NCI-H460 (cell line): Measurements from ENCODE around the gene EPHB2. TPM values are rescaled to one million over a fixed set of nuclear protein-coding genes. Genes with fewer than 3 reads are reported as not detected.
"Not testable (repeated sequence)": the region's sequence is repeated elsewhere in the genome, so short reads cannot be mapped to it uniquely, and the experiment has no call there.

ENCODE experiments used
- DNase-seq: peaks from one replicate; pipeline ENCODE4 v3.0.0-alpha.2; 2016; ENCODE audit warnings: low read depth; ENCODE audit errors: extremely low read depth
- total RNA-seq: library from RNA; depleted of rRNA; stranded (reverse); fragments of >200 nt; shearing (Covaris generic); gene quantifications from 2 replicates; pipeline ENCODE4 v1.2.3, GENCODE V29; 2014

Gene EPHB2
- total RNA-seq, 1 experiment from 2014 or later, result 0.20 TPM

GRCh38 chr1:22921452-22922126, 210.9 kb downstream of the EPHB2 start:
- DNase-seq, result no peak

GRCh38 chr1:22922640-22923039, 212.0 kb downstream of the EPHB2 start:
- DNase-seq, result no peak

GRCh38 chr1:22925111-22925510, 214.5 kb downstream of the EPHB2 start:
- DNase-seq, result no peak

- DNase-seq, result peak; percentile 38
Measured at GRCh38 chr1:22930240-22930912, 219.7 kb downstream of the EPHB2 start.

GRCh38 chr1:22932803-22933470, 222.3 kb downstream of the EPHB2 start:
- DNase-seq, result no peak

- no peak for DNase-seq
Measured at GRCh38 chr1:22935433-22935832, 224.8 kb downstream of the EPHB2 start.

GRCh38 chr1:22936681-22937080, 226.0 kb downstream of the EPHB2 start:
- DNase-seq, result no peak

- DNase-seq, result no peak
Measured at GRCh38 chr1:22941257-22941656, 230.6 kb downstream of the EPHB2 start.

GRCh38 chr1:22944346-22945055, 233.9 kb downstream of the EPHB2 start:
- no peak for DNase-seq

- not testable (repeated sequence) for DNase-seq
Measured at GRCh38 chr1:22945171-22945570, 234.5 kb downstream of the EPHB2 start.

GRCh38 chr1:22949822-22950331, 239.2 kb downstream of the EPHB2 start:
- no peak for DNase-seq

GRCh38 chr1:22951796-22952195, 241.2 kb downstream of the EPHB2 start:
- no peak for DNase-seq

- no peak for DNase-seq
Measured at GRCh38 chr1:22952694-22953056, 242.0 kb downstream of the EPHB2 start.

GRCh38 chr1:22953057-22953739, 242.6 kb downstream of the EPHB2 start:
- no peak for DNase-seq

- DNase-seq, result no peak
Measured at GRCh38 chr1:22953740-22954141, 243.1 kb downstream of the EPHB2 start.

- no peak for DNase-seq
Measured at GRCh38 chr1:22955146-22955545, 244.5 kb downstream of the EPHB2 start.

GRCh38 chr1:22957066-22957465, 246.4 kb downstream of the EPHB2 start:
- DNase-seq, result no peak

- no peak for DNase-seq
Measured at GRCh38 chr1:22958556-22958955, 247.9 kb downstream of the EPHB2 start.

- no peak for DNase-seq
Measured at GRCh38 chr1:22959545-22960360, 249.1 kb downstream of the EPHB2 start.

GRCh38 chr1:22962558-22962957, 251.9 kb downstream of the EPHB2 start:
- DNase-seq, result no peak
